Neural progenitor cell (in vitro differentiated cells): Measurements from ENCODE around the gene AP2S1.

Source experiments
- CTCF ChIP-seq: fragments of 200-600 bp; sonication (generic); IDR thresholded peaks from 2 replicates; pipeline ENCODE4 v1.5.1; 2017; ENCODE audit warnings: antibody characterized with exemption, mild to moderate bottlenecking
- EZH2 ChIP-seq: fragments of 200-600 bp; sonication (generic); IDR thresholded peaks from 2 replicates; pipeline ENCODE4 v1.6.1; 2017; ENCODE audit warnings: antibody characterized with exemption, mild to moderate bottlenecking, moderate library complexity
- EZH2phosphoT487 ChIP-seq: fragments of 200-600 bp; sonication (generic); IDR thresholded peaks from 2 replicates; pipeline ENCODE4 v1.6.1; 2017; ENCODE audit warnings: antibody characterized with exemption

GRCh38 chr19:46834121-46834520 is 16.5 kb downstream of the AP2S1 start:
- TF ChIP-seq EZH2 (no peak), CTCF (no peak), EZH2phosphoT487 (no peak)
